Measurements from ENCODE around the gene SLC26A1. TPM values are rescaled to one million over a fixed set of nuclear protein-coding genes. Genes with fewer than 3 reads are reported as not detected.
A peak's percentile ranks its signal among the peaks of the same experiment; 100 is the strongest.

Gene SLC26A1
- total and polyA plus RNA-seq, 2 donors (not counting 3 experiments of a cell fraction or from before 2014, with no cell fraction given) = 0.10 TPM; not detected in 1

DNA sequence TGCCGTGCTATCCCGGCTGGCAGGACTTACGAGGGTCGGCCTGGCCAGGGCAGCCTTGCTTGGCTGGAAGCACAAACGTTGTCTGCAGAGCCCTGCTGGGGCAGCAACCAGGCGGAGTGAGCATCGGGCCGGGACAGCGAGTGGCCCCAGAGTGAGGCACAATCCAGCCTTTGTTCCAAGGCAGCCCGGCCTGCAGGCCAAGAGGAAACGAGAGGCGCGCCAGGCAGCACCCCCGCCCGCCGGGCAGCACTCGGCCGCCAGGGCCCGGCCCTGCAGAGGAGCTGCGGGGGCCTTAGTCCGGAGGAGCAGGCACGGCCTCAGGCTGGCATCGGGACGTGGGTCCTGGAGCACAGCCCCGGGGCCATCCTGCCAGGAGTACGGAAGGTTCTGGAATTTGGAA lies 42.3 kb upstream of the SLC26A1 start:
- Histone ChIP-seq H3K9me1 (replicated peaks; ENCODE audit: control insufficient read depth, extremely low read depth, insufficient read depth, low read length) (no peaks in the 10 kb centered on the region), H3K9me3 (replicated peaks; ENCODE audit: control insufficient read depth, insufficient read depth, low read length) (no peaks in the 10 kb centered on the region), H2AFZ (ENCODE audit: low read depth, low read length) (peak overlapping the region; percentile 48), H3K4me3 (replicated peaks in 1 of 3; ENCODE audit: insufficient read depth in 1 of 3, low read depth in 1 of 3, low read length in 3 of 3) (no peak overlapping the region), H3K79me2 (ENCODE audit: control insufficient read depth, insufficient read depth, low read length) (no peaks in the 10 kb centered on the region), H3K36me3 (ENCODE audit: control insufficient read depth in 2 of 2, extremely low read depth in 1 of 2, insufficient read depth in 2 of 2, low read length in 2 of 2) (no peaks in the 10 kb centered on the region), H3K27ac (ENCODE audit: insufficient read depth, low read depth, low read length) (no peak overlapping the region), H4K20me1 (replicated peaks; ENCODE audit: control insufficient read depth, extremely low read depth, insufficient read depth, low read length) (no peaks in the 10 kb centered on the region), H3K9ac (replicated peaks; ENCODE audit: extremely low read depth, insufficient read depth, low read length) (no peak overlapping the region), H3K4me1 (ENCODE audit: control insufficient read depth, extremely low read depth, insufficient read depth, low read length) (no peaks in the 10 kb centered on the region), H3K27me3 (ENCODE audit: control insufficient read depth in 2 of 2, insufficient read depth in 2 of 2, low read length in 2 of 2) (no peaks in the 10 kb centered on the region), H3K4me2 (ENCODE audit: insufficient read depth, low read length) (no peak overlapping the region)
- no TSS peak for BruUV-seq (replicated peaks)
- TF ChIP-seq EZH2 (IDR thresholded peaks at IDR 0.05; ENCODE audit: borderline replicate concordance, low read depth, low read length, severe bottlenecking) (no peak), POLR2A (IDR thresholded peaks at IDR 0.05; ENCODE audit: low read depth, low read length) (no peak), JUN (IDR thresholded peaks at IDR 0.05; ENCODE audit: borderline replicate concordance, insufficient read depth, insufficient read length, low read depth) (no peak), FOS (IDR thresholded peaks at IDR 0.05; ENCODE audit: borderline replicate concordance, insufficient read depth, low read length) (no peak), GATA2 (IDR thresholded peaks at IDR 0.05; ENCODE audit: insufficient read depth, insufficient read length, low read depth, low read length) (no peak)
- TF ChIP-seq, protein P1, sequence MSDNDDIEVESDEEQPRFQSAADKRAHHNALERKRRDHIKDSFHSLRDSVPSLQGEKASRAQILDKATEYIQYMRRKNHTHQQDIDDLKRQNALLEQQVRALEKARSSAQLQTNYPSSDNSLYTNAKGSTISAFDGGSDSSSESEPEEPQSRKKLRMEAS (IDR thresholded peaks at IDR 0.05; ENCODE audit: insufficient read depth, insufficient read length) = no peak
- TF ChIP-seq, protein P2, sequence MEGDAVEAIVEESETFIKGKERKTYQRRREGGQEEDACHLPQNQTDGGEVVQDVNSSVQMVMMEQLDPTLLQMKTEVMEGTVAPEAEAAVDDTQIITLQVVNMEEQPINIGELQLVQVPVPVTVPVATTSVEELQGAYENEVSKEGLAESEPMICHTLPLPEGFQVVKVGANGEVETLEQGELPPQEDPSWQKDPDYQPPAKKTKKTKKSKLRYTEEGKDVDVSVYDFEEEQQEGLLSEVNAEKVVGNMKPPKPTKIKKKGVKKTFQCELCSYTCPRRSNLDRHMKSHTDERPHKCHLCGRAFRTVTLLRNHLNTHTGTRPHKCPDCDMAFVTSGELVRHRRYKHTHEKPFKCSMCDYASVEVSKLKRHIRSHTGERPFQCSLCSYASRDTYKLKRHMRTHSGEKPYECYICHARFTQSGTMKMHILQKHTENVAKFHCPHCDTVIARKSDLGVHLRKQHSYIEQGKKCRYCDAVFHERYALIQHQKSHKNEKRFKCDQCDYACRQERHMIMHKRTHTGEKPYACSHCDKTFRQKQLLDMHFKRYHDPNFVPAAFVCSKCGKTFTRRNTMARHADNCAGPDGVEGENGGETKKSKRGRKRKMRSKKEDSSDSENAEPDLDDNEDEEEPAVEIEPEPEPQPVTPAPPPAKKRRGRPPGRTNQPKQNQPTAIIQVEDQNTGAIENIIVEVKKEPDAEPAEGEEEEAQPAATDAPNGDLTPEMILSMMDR (IDR thresholded peaks at IDR 0.05; ENCODE audit: extremely low read depth in 1 of 2, insufficient read depth in 1 of 2, low read depth in 1 of 2, low read length in 2 of 2) = no peak
- DNase-seq (ENCODE audit: low read depth, low spot score) (peak; percentile 34), FAIRE-seq (no peak)
- CTCF ChIA-PET = interaction anchor here (0.6 to 1.2 kb wide), 2 partner anchors 16 to 361 kb away, joined by 3 to 4 read pairs; partner anchors contain the start of genes ATP5ME and MYL5
- intact Hi-C loops (cut with micrococcal nuclease) = no loop called here
- dilution Hi-C loops (cut with MboI; ENCODE audit: extremely low pct_ligation_motif_present, low sequenced_read_pairs) = no loop called here
- POLR2A ChIA-PET = no interaction called here

Measured in endothelial cell of umbilical vein (primary cell).